GM19452 (cell line): ENCODE data around the gene IGSF9.

Experiments used
- ATAC-seq: cut with Tn5 transposase; IDR thresholded peaks from one replicate; pipeline ENCODE4 v1.9.1; 2021; ENCODE audit not compliant: unreplicated experiment

Gene IGSF9

GRCh38 chr1:159945483-159946241, at the start of gene IGSF9:
Gene IGSF9, minus strand, starts transcription at chr1:159945613. Its CDS starts 2,159 bp downstream, at chr1:159943454.
- ATAC-seq: no peak

GRCh38 chr1:159994896-159995295, 49.5 kb upstream of the IGSF9 start:
- no peak for ATAC-seq

- no peak for ATAC-seq
These were observed 48.5 kb upstream of the IGSF9 start for GRCh38 chr1:159993911-159994310.

- no peak for ATAC-seq
These were observed 46.7 kb upstream of the IGSF9 start for GRCh38 chr1:159992161-159992560.

GRCh38 chr1:159991513-159991912, 46.1 kb upstream of the IGSF9 start:
- ATAC-seq: no peak

GRCh38 chr1:159990005-159990404, 44.6 kb upstream of the IGSF9 start:
- ATAC-seq: no peak

GRCh38 chr1:159989581-159989980, 44.2 kb upstream of the IGSF9 start:
- no peak for ATAC-seq

GRCh38 chr1:159988006-159988405, 42.6 kb upstream of the IGSF9 start:
- ATAC-seq: no peak

- no peak for ATAC-seq
These were observed 41.8 kb upstream of the IGSF9 start for GRCh38 chr1:159987186-159987585.

GRCh38 chr1:159986531-159986930, 41.1 kb upstream of the IGSF9 start:
- ATAC-seq: no peak

- no peak for ATAC-seq
These were observed 40.7 kb upstream of the IGSF9 start for GRCh38 chr1:159986093-159986492.

- ATAC-seq: no peak
These were observed 40.1 kb upstream of the IGSF9 start for GRCh38 chr1:159985473-159985872.

GRCh38 chr1:159983681-159984080, 38.3 kb upstream of the IGSF9 start:
- ATAC-seq: no peak

GRCh38 chr1:159982280-159982679, 36.9 kb upstream of the IGSF9 start:
- no peak for ATAC-seq

- no peak for ATAC-seq
These were observed 36.1 kb upstream of the IGSF9 start for GRCh38 chr1:159981351-159982055.

GRCh38 chr1:159980786-159981185, 35.4 kb upstream of the IGSF9 start:
- ATAC-seq: no peak

- no peak for ATAC-seq
These were observed 34.7 kb upstream of the IGSF9 start for GRCh38 chr1:159980076-159980475.

GRCh38 chr1:159979257-159979656, 33.8 kb upstream of the IGSF9 start:
- ATAC-seq: no peak

- no peak for ATAC-seq
These were observed 32.6 kb upstream of the IGSF9 start for GRCh38 chr1:159978107-159978398.

- no peak for ATAC-seq
These were observed 32.1 kb upstream of the IGSF9 start for GRCh38 chr1:159977364-159978106.

GRCh38 chr1:159974350-159974965, 29.0 kb upstream of the IGSF9 start:
- no peak for ATAC-seq
